ENCODE results near the gene IL11. TPM values are rescaled to one million over a fixed set of nuclear protein-coding genes. Genes with fewer than 3 reads are reported as not detected.
A peak's percentile ranks its signal among the peaks of the same experiment; 100 is the strongest.

Gene IL11
- total and polyA plus RNA-seq, 7 donors = 0.06 TPM; not detected in 6

DNA sequence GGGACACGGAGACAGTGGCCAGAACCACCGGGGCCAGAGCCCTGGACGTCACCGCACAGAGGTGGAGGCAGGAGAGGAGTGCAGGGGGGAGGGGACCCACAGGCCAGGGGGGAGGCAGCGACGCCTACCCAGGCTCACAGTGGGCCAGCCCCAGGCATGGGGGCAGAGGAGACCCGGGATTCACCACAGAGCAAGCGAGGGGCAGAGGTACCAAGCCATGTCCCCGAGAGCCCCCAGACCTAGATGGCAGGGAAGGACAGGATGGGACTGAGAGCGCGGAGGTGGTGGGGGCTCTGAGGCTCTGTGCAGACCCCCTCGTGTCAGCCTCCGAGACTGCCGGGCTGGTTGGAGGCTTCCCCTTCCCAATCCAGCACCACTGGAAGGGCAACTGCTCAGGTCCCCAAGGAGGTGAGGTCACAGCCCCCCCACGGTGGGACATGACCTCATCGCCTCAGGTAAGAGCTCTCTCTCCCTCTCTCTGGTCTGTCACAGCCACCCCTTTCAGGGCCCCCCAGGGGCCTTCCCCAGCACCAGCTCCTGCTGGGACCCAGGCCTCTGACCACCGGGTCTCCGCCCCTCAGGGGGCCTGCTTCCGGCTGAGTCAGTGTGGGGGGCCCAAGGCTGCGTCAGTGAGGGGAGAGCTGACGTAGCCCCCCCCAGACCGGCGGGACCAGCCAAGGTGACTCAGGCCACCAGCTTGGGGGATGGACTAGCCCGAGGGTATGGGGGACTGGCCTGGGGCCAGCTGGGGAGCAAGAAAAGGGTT is 2.2 kb upstream of the IL11 start:
- Histone ChIP-seq H3K27me3 (ENCODE audit: insufficient read depth in 3 of 3, low read length in 2 of 3) (peaks cover 0 to 80% (median 45%) of the 10 kb centered on the region in 3 donors), H3K36me3 (ENCODE audit: insufficient read depth in 1 of 2, low read depth in 1 of 2) (no peaks in the 10 kb centered on the region)
- ATAC-seq = no peak

DNA sequence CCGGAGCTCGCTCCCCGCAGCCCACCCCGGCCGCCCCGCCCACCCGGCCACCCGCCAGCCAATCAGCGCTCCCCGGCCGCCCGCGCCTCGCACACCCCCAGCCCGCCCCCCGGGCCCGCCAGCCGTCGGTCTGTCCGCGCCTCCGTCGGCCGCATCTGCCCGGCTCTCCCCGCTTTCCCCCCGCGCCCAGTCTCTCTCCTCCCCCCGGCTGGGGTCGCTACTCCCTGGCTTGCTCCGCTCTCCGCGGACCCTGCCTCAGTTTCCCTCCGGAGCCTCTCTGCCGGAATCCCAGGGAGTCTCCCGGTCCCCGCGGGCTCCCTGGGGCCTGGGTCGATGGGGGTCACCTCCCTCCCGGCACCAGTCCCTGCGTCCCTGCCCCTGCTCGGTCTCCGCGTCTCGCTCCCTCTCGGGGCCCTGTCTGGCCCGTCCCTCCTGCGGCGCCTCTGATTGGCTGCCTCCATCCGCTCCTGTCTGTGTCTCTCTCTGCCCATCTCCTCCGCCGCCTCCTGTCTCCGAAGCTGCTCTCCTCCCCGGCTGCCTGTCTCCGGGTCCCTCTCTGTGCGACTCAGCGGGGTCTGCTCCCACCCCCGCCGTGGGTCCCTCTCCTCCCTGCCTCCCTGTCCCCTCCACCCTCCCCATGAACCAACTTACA is 484 bp downstream of the IL11 start:
- ATAC-seq = no peak
- Histone ChIP-seq H3K27ac (no peak overlapping the region), H3K4me3 (peak overlapping the region; percentile 28), H3K9me3 (no peaks in the 10 kb centered on the region), H3K4me1 (no peaks in the 10 kb centered on the region), H3K27me3 (ENCODE audit: insufficient read depth in 3 of 3, low read length in 2 of 3) (peaks cover 0 to 61% (median 33%) of the 10 kb centered on the region in 3 donors), H3K36me3 (ENCODE audit: insufficient read depth in 1 of 2, low read depth in 1 of 2) (no peaks in the 10 kb centered on the region)
- DNase-seq = no peak
- TF ChIP-seq, protein P1, sequence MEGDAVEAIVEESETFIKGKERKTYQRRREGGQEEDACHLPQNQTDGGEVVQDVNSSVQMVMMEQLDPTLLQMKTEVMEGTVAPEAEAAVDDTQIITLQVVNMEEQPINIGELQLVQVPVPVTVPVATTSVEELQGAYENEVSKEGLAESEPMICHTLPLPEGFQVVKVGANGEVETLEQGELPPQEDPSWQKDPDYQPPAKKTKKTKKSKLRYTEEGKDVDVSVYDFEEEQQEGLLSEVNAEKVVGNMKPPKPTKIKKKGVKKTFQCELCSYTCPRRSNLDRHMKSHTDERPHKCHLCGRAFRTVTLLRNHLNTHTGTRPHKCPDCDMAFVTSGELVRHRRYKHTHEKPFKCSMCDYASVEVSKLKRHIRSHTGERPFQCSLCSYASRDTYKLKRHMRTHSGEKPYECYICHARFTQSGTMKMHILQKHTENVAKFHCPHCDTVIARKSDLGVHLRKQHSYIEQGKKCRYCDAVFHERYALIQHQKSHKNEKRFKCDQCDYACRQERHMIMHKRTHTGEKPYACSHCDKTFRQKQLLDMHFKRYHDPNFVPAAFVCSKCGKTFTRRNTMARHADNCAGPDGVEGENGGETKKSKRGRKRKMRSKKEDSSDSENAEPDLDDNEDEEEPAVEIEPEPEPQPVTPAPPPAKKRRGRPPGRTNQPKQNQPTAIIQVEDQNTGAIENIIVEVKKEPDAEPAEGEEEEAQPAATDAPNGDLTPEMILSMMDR (IDR thresholded peaks at IDR 0.05) = no peak
- intact Hi-C loops (cut with DNase I) = no loop called here
- 1 to 2% (median 1%) methylated on average over 21 to 59 of the region's 59 CpGs for WGBS, 3 donors

More for the DNA sequence above, 2.2 kb upstream of the IL11 start:
- WGBS, 3 donors = 35 to 42% (median 36%) methylated on average over 20 to 24 of the region's 24 CpGs
- DNase-seq = no peak
- no peak overlapping the region for H3K27ac ChIP-seq
- H3K4me3 ChIP-seq = no peak overlapping the region
- intact Hi-C loops (cut with DNase I) = no loop called here
- TF ChIP-seq, protein P1 (IDR thresholded peaks at IDR 0.05) = no peak
- no peaks in the 10 kb centered on the region for H3K4me1 ChIP-seq
- H3K9me3 ChIP-seq = no peaks in the 10 kb centered on the region

DNA sequence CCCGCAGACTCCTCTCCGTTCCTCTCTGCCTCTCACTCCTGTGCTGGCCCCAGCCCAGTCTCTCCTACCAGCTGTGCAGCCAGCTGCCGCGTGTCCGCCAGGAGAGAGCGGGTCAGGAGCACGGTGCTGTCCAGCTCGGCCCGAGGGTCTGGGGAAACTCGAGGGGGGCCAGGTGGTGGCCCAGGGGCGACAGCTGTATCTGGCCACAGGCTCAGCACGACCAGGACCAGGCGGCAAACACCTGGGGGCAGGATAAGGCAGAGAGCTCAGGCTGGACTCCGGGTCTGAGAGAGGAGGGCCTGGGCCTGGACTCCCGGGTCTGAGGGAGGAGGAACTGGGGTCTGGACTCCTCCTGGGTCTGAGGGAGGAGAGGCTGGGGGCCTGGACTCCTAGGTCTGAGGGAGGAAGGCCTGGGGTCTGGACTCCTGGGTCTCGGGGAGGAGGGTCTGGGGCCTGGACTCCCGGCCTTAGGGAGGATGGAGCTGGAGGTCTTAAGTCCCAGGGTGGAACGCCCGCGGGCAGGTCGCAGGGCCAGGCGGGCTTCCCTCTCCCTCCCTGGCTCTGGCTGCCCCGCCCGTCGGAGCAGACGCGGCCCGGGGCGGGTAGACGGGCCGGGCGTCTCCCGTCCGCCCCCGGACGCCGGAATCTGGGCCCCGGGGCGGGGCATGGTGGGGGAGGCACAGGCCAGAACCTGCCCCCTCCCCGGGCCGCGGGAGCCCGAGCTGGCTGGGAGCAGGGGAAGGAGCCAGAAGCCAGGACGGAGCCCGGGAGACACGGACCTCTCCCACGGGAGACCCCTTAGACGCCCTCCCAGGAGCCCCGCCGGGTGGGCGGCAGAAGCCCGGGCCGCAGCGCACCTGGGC is 1.3 kb downstream of the IL11 start:
- ATAC-seq (peak in 2 of 4 donors; percentile 21 to 24), DNase-seq (no peak)
- H3K27me3 ChIP-seq (ENCODE audit: insufficient read depth in 3 of 3, low read length in 2 of 3) = peaks cover 0 to 53% (median 31%) of the 10 kb centered on the region in 3 donors
- WGBS, 3 donors = 5 to 12% (median 6%) methylated on average over 28 to 54 of the region's 54 CpGs
- no peak overlapping the region for H3K27ac ChIP-seq
- TF ChIP-seq, protein P1 (IDR thresholded peaks at IDR 0.05) = no peak
- no peaks in the 10 kb centered on the region for H3K36me3 ChIP-seq (ENCODE audit: insufficient read depth in 1 of 2, low read depth in 1 of 2)
- H3K4me3 ChIP-seq = peak overlapping the region; percentile 22
- intact Hi-C loops (cut with DNase I) = no loop called here
- H3K9me3 ChIP-seq = no peaks in the 10 kb centered on the region
- H3K4me1 ChIP-seq = no peaks in the 10 kb centered on the region

DNA sequence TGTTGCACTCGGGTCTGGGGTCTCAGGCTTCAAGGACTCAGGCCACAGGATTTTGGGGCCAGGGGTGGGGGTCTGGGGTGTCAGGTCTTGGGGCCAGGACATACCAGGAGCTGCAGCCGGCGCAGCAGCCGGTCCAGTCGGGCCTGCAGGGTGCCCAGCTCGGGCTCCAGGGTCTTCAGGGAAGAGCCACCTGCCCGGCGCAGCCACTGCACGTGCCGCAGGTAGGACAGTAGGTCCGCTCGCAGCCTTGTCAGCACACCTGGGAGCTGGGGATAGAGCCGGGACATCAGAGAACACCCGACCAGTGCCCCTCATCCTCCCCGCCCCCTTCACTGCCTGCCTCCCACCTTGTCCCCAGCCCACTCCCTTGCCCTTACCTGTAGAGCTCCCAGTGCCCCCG is 2.2 kb downstream of the IL11 start:
- Histone ChIP-seq H3K4me1 (no peaks in the 10 kb centered on the region), H3K27me3 (ENCODE audit: insufficient read depth in 3 of 3, low read length in 2 of 3) (peaks cover 0 to 48% (median 30%) of the 10 kb centered on the region in 3 donors), H3K36me3 (ENCODE audit: insufficient read depth in 1 of 2, low read depth in 1 of 2) (no peaks in the 10 kb centered on the region), H3K9me3 (no peaks in the 10 kb centered on the region), H3K27ac (no peak overlapping the region), H3K4me3 (no peak overlapping the region)
- 79 to 83% (median 80%) methylated on average over 15 to 16 of the region's 16 CpGs for WGBS, 3 donors
- intact Hi-C loops (cut with DNase I) = no loop called here
- ATAC-seq = no peak
- DNase-seq = no peak
- TF ChIP-seq, protein P1 (IDR thresholded peaks at IDR 0.05) = no peak
